ENCODE measurements around the gene TNNT3.

TNNT3 gene

GRCh38 chr11:1946812-1947484 lies 27.4 kb downstream of the TNNT3 start, which contains the start of gene MRPL23:
MRPL23 (plus strand) TSS chr11:1947332; CDS start chr11:1947363, 31 bp downstream.
- no peak for TF ChIP-seq CTCF (IDR thresholded peaks at IDR 0.05)
- Histone ChIP-seq H3K4me1 (peaks cover 0 to 10% (median 3%) of the 10 kb centered on the region in 4 donors), H3K4me3 (no peak within 1 kb of the TSS), H3K9me3 (no peaks in the 10 kb centered on the region), H3K36me3 (no peaks in the 10 kb centered on the region), H3K27ac (no peak within 1 kb of the TSS), H3K27me3 (no peaks in the 10 kb centered on the region)
- intact Hi-C loops (cut with DNase I; ENCODE audit: low total_unique reads), result no loop called here
- DNase-seq, result peak; percentile 16 to 39

- intact Hi-C loops (cut with DNase I; ENCODE audit: low total_unique reads), result no loop called here
Observed at GRCh38 chr11:1947592-1948237, 28.2 kb downstream of the TNNT3 start.

GRCh38 chr11:1948389-1948788 lies 28.9 kb downstream of the TNNT3 start:
- Histone ChIP-seq H3K9me3 (no peaks in the 10 kb centered on the region), H3K4me1 (peaks cover 0 to 10% (median 3%) of the 10 kb centered on the region in 4 donors), H3K4me3 (no peak overlapping the region), H3K27ac (no peak overlapping the region), H3K36me3 (no peaks in the 10 kb centered on the region), H3K27me3 (no peaks in the 10 kb centered on the region)
- intact Hi-C loops (cut with DNase I; ENCODE audit: low total_unique reads), result no loop called here
- peak; percentile 24 to 67 for DNase-seq
- no peak for TF ChIP-seq CTCF (IDR thresholded peaks at IDR 0.05)

More at GRCh38 chr11:1947592-1948237, 28.2 kb downstream of the TNNT3 start:
- Histone ChIP-seq H3K4me3 (no peak overlapping the region), H3K4me1 (peaks cover 0 to 10% (median 3%) of the 10 kb centered on the region in 4 donors), H3K9me3 (no peaks in the 10 kb centered on the region), H3K27me3 (no peaks in the 10 kb centered on the region), H3K36me3 (no peaks in the 10 kb centered on the region), H3K27ac (no peak overlapping the region)
- DNase-seq, result no peak
- TF ChIP-seq CTCF (IDR thresholded peaks at IDR 0.05), result no peak

GRCh38 chr11:1949302-1949701 lies 29.8 kb downstream of the TNNT3 start:
- intact Hi-C loops (cut with DNase I; ENCODE audit: low total_unique reads), result no loop called here
- Histone ChIP-seq H3K4me1 (peaks cover 0 to 1% (median 0%) of the 10 kb centered on the region in 4 donors), H3K4me3 (no peak overlapping the region), H3K27me3 (no peaks in the 10 kb centered on the region), H3K36me3 (no peaks in the 10 kb centered on the region), H3K27ac (no peak overlapping the region), H3K9me3 (no peaks in the 10 kb centered on the region)
- no peak for TF ChIP-seq CTCF (IDR thresholded peaks at IDR 0.05)
- DNase-seq, result peak in 1 of 2 donors; percentile 25

GRCh38 chr11:1949922-1950321 lies 30.4 kb downstream of the TNNT3 start:
- intact Hi-C loops (cut with DNase I; ENCODE audit: low total_unique reads), result no loop called here
- H3K27ac ChIP-seq, result no peak overlapping the region
- TF ChIP-seq CTCF (IDR thresholded peaks at IDR 0.05), result no peak
- H3K27me3 ChIP-seq, result no peaks in the 10 kb centered on the region
- DNase-seq, result no peak
- no peak overlapping the region for H3K4me3 ChIP-seq
- no peaks in the 10 kb centered on the region for H3K36me3 ChIP-seq
- H3K4me1 ChIP-seq, result no peaks in the 10 kb centered on the region
- no peaks in the 10 kb centered on the region for H3K9me3 ChIP-seq

All from tibial artery (tissue), 4 donors.